HG03060 (cell line): ENCODE data around the gene UIMC1.

Experiments
- ATAC-seq: cut with Tn5 transposase; IDR thresholded peaks from one replicate; pipeline ENCODE4 v1.9.1; 2021; ENCODE audit warnings: low read depth, moderate number of reproducible peaks; ENCODE audit not compliant: unreplicated experiment

UIMC1 gene

DNA sequence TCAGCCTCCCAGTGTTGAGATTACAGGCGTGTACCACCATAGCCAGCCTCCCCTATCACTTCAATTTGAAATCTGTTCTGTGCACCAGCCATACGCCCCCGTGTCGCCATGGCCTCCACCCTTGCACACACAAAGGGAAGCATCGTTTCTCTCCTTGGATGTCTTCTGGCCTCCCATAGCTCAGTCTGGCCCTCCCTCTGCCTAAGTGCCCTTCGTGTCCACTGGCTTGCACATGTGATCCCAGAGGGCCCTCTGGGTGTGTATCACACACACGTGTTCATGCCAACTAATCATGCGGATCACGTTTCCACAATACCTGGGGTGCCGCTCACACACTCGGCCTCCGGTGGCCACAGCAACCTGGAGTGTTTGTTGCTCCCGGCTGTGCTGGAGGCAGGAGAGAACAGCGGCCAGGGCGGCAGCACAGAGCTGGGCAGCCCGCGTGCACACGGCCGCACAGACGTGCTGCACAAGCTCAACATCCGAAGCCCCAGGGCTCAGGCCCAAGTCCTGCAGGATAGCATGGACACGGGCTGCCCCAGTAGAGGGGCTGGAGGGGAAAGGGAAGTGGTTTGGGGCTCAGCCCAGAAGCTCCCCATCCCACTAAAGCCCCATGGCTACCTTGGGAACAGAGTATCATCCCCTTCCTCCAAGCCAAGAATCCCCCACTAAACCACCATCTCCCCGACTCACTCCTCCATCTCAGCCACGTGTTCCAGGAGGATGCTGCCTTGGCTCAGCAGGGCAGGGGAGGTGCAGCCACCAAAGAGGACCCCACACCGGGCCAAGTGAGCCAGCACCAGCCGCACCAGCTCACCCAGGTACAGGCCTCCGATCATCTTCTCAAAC is 118.3 kb downstream of the UIMC1 start:
- ATAC-seq: no peak

- no peak for ATAC-seq
Observed at GRCh38 chr5:176887252-176887849, 119.2 kb downstream of the UIMC1 start.

DNA sequence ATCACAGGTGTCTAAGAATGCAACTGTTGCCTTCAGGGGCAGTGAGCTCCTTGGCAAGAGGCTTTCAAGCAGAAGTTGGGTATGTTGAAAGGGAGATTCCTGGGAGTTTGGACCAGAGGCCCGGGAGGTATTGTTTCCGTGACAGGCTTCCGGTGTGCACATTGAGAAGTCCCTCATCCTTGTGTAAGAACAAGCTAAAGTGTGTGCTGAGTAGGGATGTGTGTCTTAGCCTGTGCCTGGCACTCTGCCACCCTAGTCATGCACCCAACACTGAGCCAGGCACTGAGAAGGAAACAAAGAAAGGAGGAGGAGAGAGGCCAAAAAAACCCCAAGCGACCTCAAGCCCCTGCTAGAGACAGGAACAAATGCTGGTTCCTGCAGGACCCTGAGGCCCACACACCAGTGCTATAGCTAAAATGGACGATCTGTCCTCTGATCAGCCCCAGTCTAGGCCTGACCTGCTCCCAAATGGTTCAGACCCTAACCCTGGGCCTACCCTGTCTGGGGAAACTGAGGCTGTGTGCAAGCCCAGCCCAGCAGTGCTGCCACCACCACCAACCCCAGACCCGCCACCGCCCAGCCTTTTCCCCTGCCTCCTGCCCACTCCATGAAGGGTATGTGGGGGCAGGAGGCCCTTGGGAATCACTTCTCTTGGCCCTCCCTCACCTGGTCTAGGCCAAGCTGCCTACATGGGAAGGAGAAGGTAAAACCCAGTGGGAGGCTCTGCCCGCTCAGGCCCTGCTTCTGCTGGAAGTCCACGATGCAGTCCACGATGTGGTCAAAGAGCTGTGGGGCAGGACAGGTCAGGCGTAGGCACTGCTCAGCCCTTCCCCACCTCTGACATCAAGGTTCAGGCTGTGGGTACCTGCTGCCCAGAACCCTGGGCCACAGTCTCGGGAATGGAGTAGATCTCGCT is 120.0 kb downstream of the UIMC1 start:
- no peak for ATAC-seq

- no peak for ATAC-seq
Observed at GRCh38 chr5:176884571-176884890, 122.0 kb downstream of the UIMC1 start.

GRCh38 chr5:176883700-176884570 is 122.6 kb downstream of the UIMC1 start:
- no peak for ATAC-seq

- no peak for ATAC-seq
Observed at GRCh38 chr5:176882567-176882903, 124.0 kb downstream of the UIMC1 start.

- no peak for ATAC-seq
Observed at GRCh38 chr5:176881816-176882566, 124.6 kb downstream of the UIMC1 start.

GRCh38 chr5:176881021-176881749 is 125.4 kb downstream of the UIMC1 start:
- ATAC-seq: no peak

- ATAC-seq: no peak
Observed at GRCh38 chr5:176880366-176881020, 126.1 kb downstream of the UIMC1 start.

- no peak for ATAC-seq
Observed at GRCh38 chr5:176879663-176880361, 126.8 kb downstream of the UIMC1 start.

- ATAC-seq: no peak
Observed at GRCh38 chr5:176878906-176879662, 127.5 kb downstream of the UIMC1 start.

DNA sequence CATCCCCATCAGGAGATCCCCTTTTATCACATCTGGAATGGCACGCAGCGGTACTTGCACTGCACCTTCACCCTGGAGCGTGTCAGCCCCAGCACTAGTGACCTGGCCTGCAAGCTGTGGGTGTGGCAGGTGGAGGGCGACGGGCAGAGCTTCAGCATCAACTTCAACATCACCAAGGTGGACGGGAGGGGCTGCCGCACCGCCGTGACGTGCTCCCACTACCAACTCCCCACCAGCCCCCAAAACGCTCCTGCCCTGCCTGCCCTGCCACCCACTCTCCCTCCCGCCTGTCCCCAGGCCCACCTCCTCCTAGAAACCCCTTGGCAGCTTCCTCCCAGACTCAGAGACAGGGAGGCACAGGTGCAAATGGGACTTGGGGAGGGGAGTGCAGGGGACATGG is 128.1 kb downstream of the UIMC1 start:
- ATAC-seq: no peak

- no peak for ATAC-seq
Observed at GRCh38 chr5:176877793-176878331, 128.7 kb downstream of the UIMC1 start.

- no peak for ATAC-seq
Observed at GRCh38 chr5:176876506-176877431, 129.8 kb downstream of the UIMC1 start.

GRCh38 chr5:176875783-176876505 is 130.6 kb downstream of the UIMC1 start:
- ATAC-seq: no peak
